Ovary (tissue), 9 donors: ENCODE results near the gene SCAPER. TPM values are rescaled to one million over a fixed set of nuclear protein-coding genes. Genes with fewer than 3 reads are reported as not detected.

Experiments
- DNase-seq, 5 donors: peaks; one replicate each; pipeline ENCODE4 v3.0.0-alpha.2; 2019 to 2020
- H3K27ac ChIP-seq, 2 donors: fragments of 200-600 bp; one replicate each; pipeline versions ENCODE4 v1.5.1 to v1.8.0; 2019 to 2022
- H3K27me3 ChIP-seq: fragments of 200-600 bp; one replicate; pipeline ENCODE4 v1.8.0; 2022
- H3K36me3 ChIP-seq: fragments of 200-600 bp; sonication (generic); one replicate; pipeline ENCODE4 v1.5.1; 2019
- H3K4me1 ChIP-seq: one replicate; pipeline ENCODE4 v1.8.1; 2013; ENCODE audit warnings: mild to moderate bottlenecking, moderate library complexity; ENCODE audit not compliant: insufficient read depth
- H3K4me3 ChIP-seq: fragments of 200-600 bp; sonication (generic); one replicate; pipeline ENCODE4 v1.5.1; 2017
- H3K9me3 ChIP-seq, 2 donors: fragments of 200-600 bp in 1 of 2; sonication (generic) in 1 of 2; one replicate each; pipeline versions ENCODE4 v1.5.1 to v1.8.1; 2013 to 2019; ENCODE audit warnings: mild to moderate bottlenecking in 1 of 2, moderate library complexity in 1 of 2
- CTCF ChIP-seq, 3 donors: fragments of 450-650 bp in 2 of 3; fragments of 200-600 bp in 1 of 3; IDR thresholded peaks; one replicate each; pipeline versions ENCODE4 v1.5.1 to v1.8.0; 2016 to 2022; ENCODE audit warnings: antibody characterized with exemption in 3 of 3, mild to moderate bottlenecking in 1 of 3
- EP300 ChIP-seq: sonication (generic); formaldehyde crosslinking; IDR thresholded peaks from one replicate; pipeline ENCODE4 v1.6.1; 2017; ENCODE audit warnings: antibody characterized with exemption
- POLR2A ChIP-seq: fragments of 450-650 bp; IDR thresholded peaks from one replicate; pipeline ENCODE4 v1.6.1; 2017; ENCODE audit warnings: antibody characterized with exemption, mild to moderate bottlenecking, moderate library complexity
- WGBS, 3 donors: extraction: QIAGEN DNeasy Blood & Tissue Kit in 1 of 3; methylation state at CpG; one replicate each; pipeline versions ENCODE4 v1.1.5 to v1.1.7; 2013 to 2017; 5-methylcytosine and 5-hydroxymethylcytosine counted together
- intact Hi-C, 4 donors: fragments of 100-400 bp; cut with DNase I; formaldehyde crosslinking; loops; one replicate each; pipeline versions ENCODE4 v1.11.0 to v1.15.1; 2022 to 2023
- polyA plus RNA-seq, 2 donors: library from polyadenylated mRNA; stranded (reverse); fragments of 200-250 nt in 1 of 2; fragments of 350-450 nt in 1 of 2; fragmentation: Illumina TruSeq in 1 of 2; extraction: RNeasy Lipid Tissue Mini Kit (QIAGEN cat#74804) in 1 of 2; gene quantifications; one replicate each; pipeline ENCODE4 v1.2.3, GENCODE V29; 2013 to 2014
- total RNA-seq, 7 donors: library from RNA; depleted of rRNA in 2 of 7; stranded (reverse); fragments of >200 nt in 2 of 7; fragmentation: NEBNext Ultra II Directional in 3 of 7; extraction: Animal tissue kit (Norgen Biotek cat#: 25700) in 3 of 7; gene quantifications; one replicate each; pipeline versions ENCODE4 v1.1.0 to v1.2.4, GENCODE V29; 2016 to 2023
- donor health status: DM: no; HTN: no; CAD: no; lungs with moderate emphysema.
- donor health status: DM: no; HTN: no; CAD: no.
- donor health status: Bipolar disorder and iron deficiency.
- donor health status: DM: yes; HTN: yes; CAD: no.
- donor health status: DM: no; HTN: no; CAD: no.
- donor health status: DM: yes; HTN: yes; CAD: no.

SCAPER gene
- total and polyA plus RNA-seq, 9 donors: 13.7 to 45.8 (median 27.9) TPM

DNA sequence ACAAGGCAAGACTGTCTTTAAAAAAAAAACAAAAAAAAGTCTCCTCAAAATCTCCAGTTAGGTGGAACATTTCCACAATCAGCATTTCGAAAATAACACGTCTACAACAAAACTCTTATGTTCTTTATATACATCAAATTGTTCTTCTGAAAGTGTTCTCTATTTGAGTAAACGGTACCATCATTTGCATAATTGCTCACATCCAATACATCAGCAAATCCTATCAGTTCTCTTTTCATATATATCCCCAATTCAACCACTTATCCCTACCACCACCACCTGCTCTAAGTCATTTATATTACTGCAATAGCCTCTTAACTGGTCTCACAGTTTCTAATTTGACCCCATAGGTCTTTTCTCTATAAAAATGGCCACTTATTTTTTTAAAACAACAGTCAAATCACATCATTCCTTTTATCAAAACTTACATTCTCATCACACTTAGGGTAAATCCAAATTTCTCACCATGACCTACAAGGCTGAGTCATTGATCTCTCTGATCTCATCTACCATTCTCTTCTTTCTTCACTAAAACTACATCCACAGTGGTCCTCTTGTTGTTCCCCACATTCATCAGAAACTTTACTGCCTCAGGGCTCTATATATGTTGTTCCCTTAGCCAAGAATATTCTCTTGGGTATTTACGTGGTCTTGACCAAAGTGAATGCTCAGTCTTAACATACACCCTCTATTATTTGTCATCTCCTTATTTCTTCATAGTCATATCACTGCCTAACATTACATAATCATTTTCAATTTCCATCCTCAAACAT is 237.0 kb downstream of the SCAPER start:
- no peak overlapping the region for H3K27ac ChIP-seq
- TF ChIP-seq POLR2A (no peak), EP300 (no peak), CTCF (IDR thresholded peaks at IDR 0.05) (no peak)
- intact Hi-C loops: no loop called here
- no peak overlapping the region for H3K4me3 ChIP-seq
- H3K27me3 ChIP-seq: no peaks in the 10 kb centered on the region
- no peaks in the 10 kb centered on the region for H3K4me1 ChIP-seq
- no peaks in the 10 kb centered on the region for H3K36me3 ChIP-seq
- no peaks in the 10 kb centered on the region for H3K9me3 ChIP-seq
- DNase-seq: no peak
- 95 to 99% (median 97%) methylated on average over 4 of the region's 4 CpGs for WGBS, 3 donors

GRCh38 chr15:76664895-76665294 is 240.2 kb downstream of the SCAPER start:
- Histone ChIP-seq H3K4me1 (no peaks in the 10 kb centered on the region), H3K4me3 (no peak overlapping the region), H3K9me3 (peaks cover 0 to 3% of the 10 kb centered on the region in 2 donors), H3K27me3 (no peaks in the 10 kb centered on the region), H3K36me3 (no peaks in the 10 kb centered on the region), H3K27ac (no peak overlapping the region)
- intact Hi-C loops: no loop called here
- TF ChIP-seq CTCF (IDR thresholded peaks at IDR 0.05): no peak
- TF ChIP-seq POLR2A: no peak
- no peak for TF ChIP-seq EP300
- WGBS, 3 donors: 74 to 82% (median 78%) methylated on average over 5 of the region's 5 CpGs
- no peak for DNase-seq

DNA sequence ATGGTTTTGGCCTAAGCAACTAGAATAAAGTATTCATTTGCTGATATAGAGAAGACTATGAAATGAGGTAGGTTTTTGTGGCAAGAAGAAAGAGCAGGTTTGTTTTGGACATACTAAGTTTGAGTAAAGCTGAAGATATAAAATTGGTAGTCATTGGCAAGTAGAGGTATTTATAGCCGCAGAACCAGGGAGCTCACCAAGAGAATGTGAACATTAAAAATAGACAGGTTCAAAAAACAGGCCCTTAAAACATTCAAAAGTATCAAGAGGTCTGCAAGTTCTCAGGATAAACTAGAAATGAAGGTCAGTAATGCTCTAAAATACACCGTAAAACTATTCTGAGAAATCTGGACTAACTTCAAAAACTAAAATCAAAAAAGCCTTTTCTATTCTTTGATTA is 240.7 kb downstream of the SCAPER start:
- Histone ChIP-seq H3K4me1 (no peaks in the 10 kb centered on the region), H3K9me3 (peaks cover 0 to 3% of the 10 kb centered on the region in 2 donors), H3K36me3 (no peaks in the 10 kb centered on the region), H3K27me3 (no peaks in the 10 kb centered on the region), H3K27ac (no peak overlapping the region), H3K4me3 (no peak overlapping the region)
- TF ChIP-seq POLR2A: no peak
- TF ChIP-seq CTCF (IDR thresholded peaks at IDR 0.05): no peak
- TF ChIP-seq EP300: no peak
- no peak for DNase-seq
- intact Hi-C loops: no loop called here
- 72 to 83% (median 78%) methylated on average over 2 of the region's 2 CpGs for WGBS, 3 donors

DNA sequence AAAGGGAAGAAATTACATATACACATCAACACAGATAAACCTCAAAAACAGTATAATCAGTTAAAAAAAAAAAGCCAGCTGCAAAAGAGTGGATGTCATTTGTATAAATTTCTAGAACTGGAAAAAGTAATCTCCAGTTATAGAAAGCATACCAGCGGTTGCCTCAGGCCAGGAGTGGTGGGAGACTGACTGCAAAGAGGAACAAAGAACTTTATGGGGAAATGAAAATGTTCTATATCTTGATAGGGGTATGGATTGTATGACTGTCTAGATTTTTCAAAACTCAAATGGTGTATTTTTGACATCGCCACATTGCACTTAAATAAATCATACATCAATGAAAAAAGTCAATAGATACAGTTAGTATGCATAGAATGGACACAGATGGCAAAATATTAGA is 241.6 kb downstream of the SCAPER start:
- H3K9me3 ChIP-seq: peaks cover 0 to 3% of the 10 kb centered on the region in 2 donors
- no peak overlapping the region for H3K27ac ChIP-seq
- no peak for TF ChIP-seq POLR2A
- no peaks in the 10 kb centered on the region for H3K27me3 ChIP-seq
- intact Hi-C loops: no loop called here
- H3K36me3 ChIP-seq: no peaks in the 10 kb centered on the region
- no peaks in the 10 kb centered on the region for H3K4me1 ChIP-seq
- DNase-seq: no peak
- H3K4me3 ChIP-seq: no peak overlapping the region
- WGBS, 3 donors: 97 to 98% (median 97%) methylated on average over 2 of the region's 2 CpGs

GRCh38 chr15:76648732-76649444 is 256.3 kb downstream of the SCAPER start:
- Histone ChIP-seq H3K9me3 (no peaks in the 10 kb centered on the region), H3K27me3 (no peaks in the 10 kb centered on the region), H3K36me3 (no peaks in the 10 kb centered on the region), H3K27ac (no peak overlapping the region), H3K4me1 (no peaks in the 10 kb centered on the region), H3K4me3 (no peak overlapping the region)
- 84 to 96% (median 96%) methylated on average over 8 of the region's 8 CpGs for WGBS, 3 donors
- TF ChIP-seq EP300 (no peak), CTCF (IDR thresholded peaks at IDR 0.05) (no peak), POLR2A (no peak)
- no peak for DNase-seq
- intact Hi-C loops: no loop called here
